Epithelial cell of esophagus (primary cell): ENCODE data around the gene CBL.
A peak's percentile ranks its signal among the peaks of the same experiment; 100 is the strongest.

Experiments
- DNase-seq: peaks from one replicate; pipeline ENCODE4 v3.0.0; 2010; ENCODE audit warnings: low read depth
- H3K4me3 ChIP-seq: 2 replicates; pipeline ENCODE4 v1.5.1; 2011; ENCODE audit warnings: mild to moderate bottlenecking, low read length, control low read depth
- CTCF ChIP-seq: IDR thresholded peaks from 2 replicates; pipeline ENCODE4 v1.5.1; 2011; ENCODE audit warnings: low read depth, mild to moderate bottlenecking, low read length, control low read depth, inconsistent platforms; ENCODE audit not compliant: insufficient read depth; ENCODE audit errors: missing control alignments

CBL gene

GRCh38 chr11:119320776-119321524 lies 114.8 kb downstream of the CBL start:
- TF ChIP-seq CTCF, result no peak
- H3K4me3 ChIP-seq, result peak overlapping the region; percentile 47
- DNase-seq, result peak; percentile 47

GRCh38 chr11:119322360-119322739 lies 116.2 kb downstream of the CBL start:
- no peak for DNase-seq
- H3K4me3 ChIP-seq, result no peak overlapping the region
- TF ChIP-seq CTCF, result peak; percentile 6

- no peak overlapping the region for H3K4me3 ChIP-seq
- TF ChIP-seq CTCF, result no peak
- DNase-seq, result no peak
Measured at GRCh38 chr11:119322921-119323531, 116.9 kb downstream of the CBL start.

GRCh38 chr11:119323532-119324033 lies 117.4 kb downstream of the CBL start:
- TF ChIP-seq CTCF, result peak; percentile 78
- peak; percentile 69 for DNase-seq

GRCh38 chr11:119324189-119324588 lies 118.0 kb downstream of the CBL start:
- DNase-seq, result no peak
- TF ChIP-seq CTCF, result no peak

More at GRCh38 chr11:119323532-119324033, 117.4 kb downstream of the CBL start:
- H3K4me3 ChIP-seq, result no peak overlapping the region

GRCh38 chr11:119329320-119329719 lies 123.2 kb downstream of the CBL start:
- H3K4me3 ChIP-seq, result no peak overlapping the region
- no peak for DNase-seq
- no peak for TF ChIP-seq CTCF

More at GRCh38 chr11:119324189-119324588, 118.0 kb downstream of the CBL start:
- H3K4me3 ChIP-seq, result no peak overlapping the region
